LHCN-M2 (cell line): ENCODE measurements around the gene CTNNA2. TPM values are rescaled to one million over a fixed set of nuclear protein-coding genes. Genes with fewer than 3 reads are reported as not detected.

ENCODE experiments used
- DNase-seq: peaks from one replicate; pipeline ENCODE4 v3.0.0-alpha.2; 2012; ENCODE audit warnings: low read depth
- total RNA-seq: library from RNA; depleted of rRNA; stranded (reverse); fragments of >200 nt; gene quantifications from 2 replicates; pipeline ENCODE4 v1.2.3, GENCODE V29; 2014

The CTNNA2 gene
- total RNA-seq, 1 experiment from 2014 or later: 0.06 TPM

DNA sequence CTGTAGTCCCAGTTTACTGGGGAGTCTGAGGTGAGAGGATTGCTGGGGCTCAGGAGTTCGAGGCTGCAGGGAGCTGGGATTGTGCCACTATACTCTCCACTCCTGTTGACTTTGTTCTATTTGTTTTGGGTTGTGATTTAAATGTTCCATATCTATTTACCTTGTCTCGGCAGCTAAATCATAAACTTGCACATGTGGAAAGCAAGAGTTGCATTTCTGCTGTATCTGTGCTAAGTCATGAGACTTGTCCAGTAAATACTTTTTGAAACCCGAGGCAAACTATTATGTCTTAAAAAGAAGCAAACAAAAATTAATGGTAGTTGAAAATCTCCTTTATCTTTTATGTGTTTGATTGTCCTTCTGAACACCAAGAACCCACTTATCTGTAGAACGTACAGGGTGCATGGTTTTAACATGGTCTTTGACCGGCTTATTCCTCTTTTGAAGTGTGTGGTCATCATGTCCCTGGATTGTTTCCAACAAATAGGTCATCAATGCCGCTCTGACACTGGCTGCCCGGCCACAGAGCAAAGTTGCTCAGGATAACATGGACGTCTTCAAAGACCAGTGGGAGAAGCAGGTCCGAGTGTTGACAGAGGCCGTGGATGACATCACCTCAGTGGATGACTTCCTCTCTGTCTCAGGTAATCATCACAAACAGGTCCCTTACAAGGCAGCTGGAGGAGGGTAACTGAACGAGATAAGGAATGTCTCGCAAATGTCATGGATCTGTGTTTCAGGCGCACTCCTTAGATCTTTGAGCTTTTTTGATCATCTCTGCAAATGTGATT lies 1032.8 kb downstream of the CTNNA2 start:
- DNase-seq: no peak

DNA sequence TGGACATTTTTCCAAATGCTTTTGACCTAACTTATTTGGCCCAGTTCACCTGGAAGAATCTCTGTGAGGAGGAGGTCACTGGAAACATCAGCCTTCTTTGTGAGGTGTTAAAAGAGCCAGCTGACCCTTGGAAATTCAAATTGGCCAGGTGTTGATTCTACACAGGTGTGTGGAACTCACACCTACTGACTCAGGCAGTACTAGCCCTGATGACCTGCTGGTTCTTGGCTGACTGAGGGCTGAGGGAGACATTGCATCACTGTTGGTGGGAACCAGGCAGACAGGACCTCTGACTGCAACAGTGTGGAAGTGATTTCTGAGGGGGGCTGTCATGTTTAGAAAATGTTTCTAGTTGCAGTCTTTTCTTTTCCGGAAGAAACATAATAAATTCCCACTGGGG lies 1033.9 kb downstream of the CTNNA2 start:
- DNase-seq: no peak

DNA sequence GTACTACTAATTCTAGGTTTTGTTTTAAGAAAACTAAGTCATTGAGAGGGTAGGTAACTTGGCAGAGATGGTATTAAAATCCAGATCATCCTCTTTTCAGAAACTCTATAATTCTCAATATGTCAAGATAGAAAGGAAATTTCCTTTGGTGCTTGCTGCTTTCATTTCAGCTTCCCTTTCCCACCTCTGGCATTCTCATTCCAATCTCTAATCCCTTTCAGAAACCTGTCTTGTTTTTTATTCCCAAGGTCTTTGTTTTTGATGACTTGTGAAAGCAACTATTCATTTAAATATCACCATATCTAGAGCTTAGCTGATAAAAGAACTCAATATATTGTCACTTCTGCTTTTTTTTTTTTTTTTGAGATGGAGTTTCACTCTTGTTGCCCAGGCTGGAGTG lies 1034.5 kb downstream of the CTNNA2 start:
- DNase-seq: no peak

DNA sequence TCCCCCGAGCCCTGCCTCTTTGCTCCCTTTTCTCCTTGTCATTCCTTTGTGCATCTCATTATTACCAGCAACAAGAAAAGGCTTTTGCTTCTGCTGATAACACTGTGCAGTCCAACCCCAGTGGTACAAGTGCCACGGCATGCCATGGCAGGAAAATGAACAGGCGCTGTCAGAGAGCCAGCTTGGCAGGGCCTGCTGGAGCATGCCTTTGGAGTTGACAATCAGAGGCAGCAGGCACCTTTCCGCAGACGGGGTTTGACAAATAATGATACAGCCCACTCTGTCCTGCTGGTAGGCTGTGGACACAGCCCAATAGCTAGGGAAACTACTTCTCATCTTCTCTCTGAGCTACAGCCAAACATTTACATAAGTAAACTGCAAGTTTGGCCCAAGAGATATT lies 1035.6 kb downstream of the CTNNA2 start:
- no peak for DNase-seq

DNA sequence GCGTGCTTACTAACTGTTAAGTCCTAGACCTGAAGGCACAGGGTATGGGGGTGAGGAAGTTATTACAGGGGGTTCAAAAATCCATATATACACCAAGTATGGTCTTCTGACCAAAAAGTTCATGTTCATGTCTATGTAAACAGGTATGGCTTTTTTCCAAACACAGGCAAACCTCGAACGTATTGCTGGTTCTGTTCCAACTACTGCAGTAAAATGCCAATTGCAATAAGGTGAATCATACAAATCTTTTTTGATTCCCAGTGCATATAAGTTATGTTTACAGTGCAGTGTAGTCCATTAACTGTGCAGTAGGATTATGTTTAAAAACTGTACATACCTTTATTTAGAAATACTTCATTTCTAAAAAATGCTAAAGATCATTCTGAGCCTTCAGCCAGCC lies 1037.0 kb downstream of the CTNNA2 start:
- no peak for DNase-seq

DNA sequence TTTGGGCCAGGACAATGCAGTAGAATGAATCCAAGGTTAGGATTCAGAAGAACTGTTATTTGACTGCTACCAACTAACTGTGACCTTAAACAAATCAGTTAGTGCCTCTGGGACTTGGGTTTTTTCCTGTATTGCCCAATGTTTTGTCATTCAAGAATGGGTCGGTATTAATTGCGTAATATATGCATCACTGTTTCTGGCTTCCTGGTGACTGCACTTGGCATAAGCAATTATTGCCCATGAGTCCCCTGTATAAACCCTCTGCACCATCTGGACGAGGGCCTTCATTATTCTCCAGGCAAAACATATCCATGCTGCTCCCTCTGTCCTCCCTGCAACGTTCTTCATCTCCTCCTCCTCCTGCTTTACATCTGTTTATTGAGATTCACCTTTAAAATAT lies 1047.5 kb downstream of the CTNNA2 start:
- no peak for DNase-seq

DNA sequence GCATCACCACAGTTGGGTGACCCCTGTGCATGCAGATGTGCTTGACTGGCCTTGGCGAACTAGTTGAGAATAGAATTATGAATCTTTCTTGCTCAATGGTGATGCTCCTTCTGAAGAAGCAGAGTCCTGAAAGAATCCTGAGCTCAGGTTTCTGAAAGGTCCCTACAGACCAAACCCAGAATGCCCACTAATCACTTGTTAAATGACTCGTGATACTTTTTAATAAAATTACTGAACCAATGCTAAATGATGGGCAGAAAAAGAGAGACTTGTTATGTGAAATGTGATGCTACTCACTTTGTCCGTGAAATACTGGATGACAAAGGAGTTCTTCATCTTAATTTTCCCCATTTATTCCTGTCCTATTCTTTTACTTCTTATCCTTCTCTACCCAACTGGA lies 1055.2 kb downstream of the CTNNA2 start:
- DNase-seq: no peak

DNA sequence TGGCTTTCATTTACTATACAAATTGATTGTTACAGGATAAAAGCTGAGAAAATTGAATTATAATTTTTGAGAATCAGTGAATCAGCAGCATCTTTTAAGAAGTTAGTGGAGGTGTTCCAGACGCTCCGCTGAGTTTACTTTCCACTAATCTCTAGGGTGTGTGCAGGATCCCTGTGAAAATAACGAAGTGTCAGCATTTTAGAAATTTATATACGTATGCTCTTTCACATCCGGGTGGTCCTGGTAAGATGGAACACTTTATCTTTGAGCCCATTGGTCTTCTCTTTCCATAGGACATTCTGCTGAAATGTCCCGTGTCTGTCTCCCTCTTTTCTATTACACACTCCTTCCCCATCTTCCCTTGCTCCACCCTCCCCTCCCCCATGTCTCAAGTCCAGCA lies 1060.3 kb downstream of the CTNNA2 start:
- DNase-seq: no peak

DNA sequence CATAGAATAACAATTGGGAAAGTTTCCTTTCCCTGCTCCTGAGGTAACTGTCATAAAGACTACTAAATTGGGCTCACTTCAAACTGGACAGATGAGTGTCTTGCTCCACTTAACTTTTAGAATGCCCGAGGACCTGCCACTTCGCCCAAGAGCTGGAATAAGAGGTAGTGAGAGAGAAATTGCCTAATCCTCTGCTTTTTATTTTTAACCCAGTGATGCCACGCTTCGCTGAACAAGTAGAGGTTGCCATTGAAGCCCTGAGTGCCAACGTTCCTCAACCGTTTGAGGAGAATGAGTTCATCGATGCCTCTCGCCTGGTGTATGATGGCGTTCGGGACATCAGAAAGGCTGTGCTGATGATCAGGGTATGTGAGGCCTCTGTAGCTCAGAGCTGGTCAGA lies 1061.1 kb downstream of the CTNNA2 start:
- DNase-seq: no peak

DNA sequence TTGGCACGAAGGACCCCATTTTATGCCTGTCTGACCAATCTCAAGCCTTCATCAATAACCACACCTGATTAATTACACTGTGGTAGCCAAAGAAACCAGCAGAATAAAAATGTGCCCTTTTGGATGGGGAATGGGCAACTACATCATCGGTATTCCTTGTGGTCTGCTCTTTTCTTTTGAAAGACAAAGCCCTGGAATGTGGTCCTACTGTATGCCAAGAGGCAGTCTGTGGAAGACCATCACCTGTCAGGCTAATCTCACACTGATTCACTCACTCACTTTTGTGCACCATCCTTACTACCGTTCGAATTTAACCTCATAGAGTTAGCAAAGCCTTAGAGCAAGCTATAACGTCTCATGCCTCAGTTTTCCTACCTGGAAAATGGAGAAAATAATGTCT lies 1066.9 kb downstream of the CTNNA2 start:
- no peak for DNase-seq

DNA sequence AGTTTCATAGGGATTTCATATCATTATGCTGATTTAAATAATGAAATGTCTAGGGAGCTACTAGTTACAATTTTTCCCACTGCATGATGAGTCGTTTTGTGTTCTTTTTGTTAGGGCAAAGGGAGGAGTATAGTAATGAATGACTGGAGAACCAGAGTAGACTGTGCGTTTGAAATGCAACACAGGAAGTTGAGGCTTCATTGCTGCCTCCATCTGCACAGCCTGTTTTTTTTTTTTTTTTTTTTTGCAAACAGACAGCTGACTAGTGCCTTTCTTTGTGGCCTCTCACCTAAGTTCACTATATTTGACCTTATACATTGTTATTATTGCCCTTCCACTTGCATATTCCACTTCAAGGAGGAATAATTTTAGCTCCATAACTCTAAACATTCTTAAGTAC lies 1078.4 kb downstream of the CTNNA2 start:
- DNase-seq: no peak

DNA sequence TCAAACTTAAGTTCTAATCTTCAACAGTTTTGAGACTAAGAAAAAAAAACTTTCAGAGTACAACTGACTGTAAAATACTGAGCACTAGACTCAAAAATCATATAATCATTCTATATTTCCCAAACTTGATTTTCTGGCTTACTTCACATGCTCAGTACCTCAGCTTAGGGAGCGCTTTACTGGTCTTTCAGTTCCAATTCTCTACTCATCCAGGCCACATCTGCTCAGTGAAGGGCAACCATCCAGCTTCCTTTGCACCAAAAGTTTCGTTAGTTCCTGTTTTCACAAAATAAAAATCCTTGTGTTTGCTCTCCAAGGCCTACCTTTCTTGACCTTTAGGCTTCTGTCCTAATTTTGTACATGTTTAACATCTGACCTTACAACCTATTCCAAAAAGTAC lies 1079.3 kb downstream of the CTNNA2 start:
- no peak for DNase-seq

DNA sequence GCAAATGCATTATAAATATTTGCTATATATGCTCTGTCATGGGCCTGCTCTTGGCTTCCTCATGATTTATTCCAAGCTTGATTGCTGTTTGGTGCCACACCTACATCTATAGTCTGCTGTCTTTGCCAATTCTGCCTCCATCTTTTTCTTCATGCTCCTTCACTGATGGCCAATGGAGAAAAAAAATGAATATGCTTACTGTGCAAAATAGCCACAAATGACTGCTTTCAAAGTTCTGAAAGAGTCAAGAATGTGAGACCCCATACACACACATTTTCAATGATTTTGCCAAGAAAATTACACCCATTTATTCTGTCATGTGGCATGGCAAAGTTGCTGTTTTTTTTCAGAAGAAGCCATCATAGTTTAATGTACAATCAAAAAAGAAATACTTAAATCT lies 1097.3 kb downstream of the CTNNA2 start:
- DNase-seq: no peak

DNA sequence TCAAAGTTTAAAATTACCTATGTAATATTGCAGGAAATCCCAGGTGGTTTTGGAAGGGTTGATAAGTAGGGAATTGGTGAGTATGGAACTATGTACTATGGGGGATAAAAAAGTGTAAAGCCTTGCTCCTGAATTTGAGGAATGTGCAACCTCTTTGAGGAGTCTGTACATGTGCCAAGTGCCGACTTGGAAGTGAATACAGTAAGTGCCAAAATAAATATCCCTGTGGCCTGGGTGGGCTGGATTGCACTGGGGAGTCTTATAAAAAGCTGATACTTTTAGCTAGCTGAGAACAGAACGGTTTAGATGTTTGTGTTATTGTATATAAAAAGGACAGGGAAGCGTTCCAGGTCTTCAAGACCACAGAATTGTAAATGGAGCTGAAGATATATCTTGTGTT lies 1108.8 kb downstream of the CTNNA2 start:
- no peak for DNase-seq

DNA sequence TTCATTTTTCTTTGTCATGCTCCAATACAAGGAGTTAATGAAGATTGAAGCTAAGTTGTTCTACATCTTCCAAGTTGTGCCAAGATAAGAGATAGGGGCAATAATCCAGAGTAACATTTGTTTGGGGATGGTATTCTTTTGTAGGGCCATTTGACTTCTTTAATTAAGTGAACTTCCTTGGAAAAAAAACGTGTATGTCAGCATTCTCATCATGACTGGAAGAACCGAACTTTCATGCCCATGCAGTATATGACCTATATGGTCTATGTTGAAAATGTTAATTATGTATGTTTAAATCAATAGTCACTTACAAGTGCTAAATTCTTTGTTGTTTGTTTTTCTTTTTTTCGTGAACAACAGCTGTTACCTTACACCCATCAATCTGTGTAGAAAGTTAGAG lies 1111.2 kb downstream of the CTNNA2 start:
- no peak for DNase-seq

DNA sequence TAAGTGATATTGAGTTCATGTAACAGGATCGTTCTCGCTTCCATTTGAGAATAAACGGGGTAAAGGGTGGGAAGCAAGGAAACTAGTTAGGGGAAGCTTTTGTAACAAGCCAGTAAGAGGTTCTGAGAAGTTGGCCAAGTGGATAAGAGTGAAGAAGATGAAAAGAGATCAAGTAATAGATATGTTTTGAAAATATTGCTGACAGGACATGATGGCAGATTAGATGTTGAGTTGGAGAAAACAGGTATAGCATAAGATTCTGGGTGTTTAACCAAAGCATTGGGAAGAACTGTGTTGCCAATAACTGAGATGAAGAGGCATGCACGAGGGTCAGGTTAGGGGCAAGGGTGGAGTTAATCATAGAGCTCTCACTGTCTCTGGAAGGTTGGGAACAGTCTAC lies 1121.7 kb downstream of the CTNNA2 start:
- no peak for DNase-seq

DNA sequence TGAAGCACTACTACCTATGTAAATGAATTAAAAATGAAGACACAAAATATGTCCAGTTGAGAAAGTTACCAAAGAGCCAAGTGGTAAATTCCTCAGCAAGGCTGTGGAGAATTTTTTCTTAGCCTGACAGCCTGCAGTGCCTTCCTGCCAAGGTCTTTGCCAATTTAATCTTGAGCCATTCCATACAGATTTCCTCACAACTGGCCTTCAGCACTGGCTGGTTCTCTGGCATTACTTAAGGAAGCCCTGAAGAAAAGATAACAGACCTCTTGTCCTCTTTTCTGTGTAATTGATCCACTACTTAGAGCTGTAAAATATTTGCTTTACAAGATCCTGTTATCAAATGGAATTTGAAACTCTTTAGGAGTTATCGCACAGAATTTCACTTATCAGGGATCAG lies 1125.9 kb downstream of the CTNNA2 start:
- DNase-seq: no peak

DNA sequence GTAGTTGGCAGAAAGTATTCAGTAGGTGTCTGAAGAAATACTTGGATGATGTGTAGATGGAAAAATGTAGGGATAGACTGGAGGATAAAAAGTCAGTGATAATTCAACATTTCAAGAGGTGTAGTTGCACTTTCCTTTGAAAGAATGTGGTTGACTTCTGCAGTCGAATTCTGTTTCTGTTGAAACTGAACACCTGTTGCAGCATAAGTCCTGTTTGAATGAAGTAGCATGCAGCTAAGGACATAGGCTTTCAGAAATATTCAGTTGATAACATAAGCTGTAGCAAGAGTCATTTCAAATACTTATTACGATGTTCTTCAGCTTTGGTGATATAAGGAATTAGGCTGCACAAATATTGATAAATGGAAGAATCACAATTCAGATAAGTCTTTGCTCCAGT lies 1129.6 kb downstream of the CTNNA2 start:
- DNase-seq: no peak

DNA sequence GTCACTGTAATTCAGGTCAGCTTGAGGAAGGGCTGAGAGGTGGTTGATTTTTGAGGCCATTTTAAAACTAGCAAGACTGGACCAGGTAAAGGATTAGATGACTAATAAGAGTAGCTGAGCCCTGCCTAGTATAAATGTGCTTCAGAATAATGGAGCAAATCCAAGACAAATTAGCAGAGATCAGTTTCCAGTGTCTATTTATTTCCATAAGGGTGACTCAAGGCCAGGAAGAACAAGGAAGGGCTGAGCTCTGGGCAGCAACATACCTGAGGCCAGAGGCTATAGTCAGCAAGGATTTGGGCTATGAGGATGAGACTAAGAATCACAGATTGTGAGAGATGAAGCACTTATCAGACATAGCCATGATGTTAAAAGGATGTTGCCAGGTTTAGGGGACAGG lies 1130.7 kb downstream of the CTNNA2 start:
- DNase-seq: no peak

DNA sequence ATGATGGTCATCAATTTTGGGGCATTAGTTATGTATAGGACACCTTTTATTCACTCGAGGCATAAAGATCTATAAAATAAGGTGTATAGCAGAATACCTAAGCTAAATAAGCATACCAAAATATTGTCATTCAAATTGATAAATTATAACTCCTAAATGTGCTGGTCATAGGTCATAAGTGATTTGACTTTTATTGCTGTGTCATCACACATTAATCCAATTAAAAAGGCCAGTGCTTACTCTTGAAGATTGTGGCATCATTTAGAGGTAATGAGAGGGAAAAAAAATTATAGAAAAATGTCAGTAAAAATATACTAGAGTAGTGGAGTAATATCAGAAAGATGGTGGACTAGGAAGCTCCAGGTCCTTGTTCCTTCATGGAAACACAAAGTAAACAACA lies 1138.6 kb downstream of the CTNNA2 start:
- no peak for DNase-seq

DNA sequence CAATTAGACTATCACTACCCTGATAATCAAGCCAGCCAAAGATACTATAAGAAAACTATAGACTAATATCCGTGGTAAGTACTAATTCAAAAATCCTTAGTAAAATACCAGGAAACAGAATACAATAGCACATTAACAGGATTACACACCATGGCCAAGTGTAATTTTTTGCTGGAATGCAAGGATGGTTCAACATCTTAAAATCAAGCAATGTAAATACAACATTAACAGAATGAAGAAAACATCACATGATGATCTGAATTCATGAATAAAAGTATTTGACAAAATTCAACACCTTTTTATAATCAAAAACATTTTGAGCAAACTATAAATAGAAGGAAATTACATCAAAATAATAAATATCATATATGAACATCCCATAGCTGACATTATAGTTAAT lies 1142.4 kb downstream of the CTNNA2 start:
- no peak for DNase-seq

DNA sequence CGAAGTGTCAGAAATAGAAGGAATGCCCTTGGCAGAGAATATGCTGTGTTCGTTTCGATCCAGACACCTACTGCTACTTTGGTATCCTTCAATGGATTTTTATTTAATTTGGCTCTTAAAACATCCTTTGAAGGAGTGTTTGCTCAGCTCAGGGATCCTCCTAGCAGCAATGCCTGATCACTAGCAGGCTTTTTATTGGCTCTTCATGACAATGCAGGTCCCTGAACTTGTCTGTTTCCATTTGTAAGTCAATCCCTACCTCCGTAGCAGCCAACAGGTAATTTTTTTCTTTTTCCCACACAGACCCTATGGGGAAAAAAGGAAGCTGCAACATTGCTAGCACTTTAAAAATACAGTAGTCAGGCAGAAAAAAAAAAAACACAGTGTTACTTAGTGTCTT lies 1157.9 kb downstream of the CTNNA2 start:
- DNase-seq: no peak

DNA sequence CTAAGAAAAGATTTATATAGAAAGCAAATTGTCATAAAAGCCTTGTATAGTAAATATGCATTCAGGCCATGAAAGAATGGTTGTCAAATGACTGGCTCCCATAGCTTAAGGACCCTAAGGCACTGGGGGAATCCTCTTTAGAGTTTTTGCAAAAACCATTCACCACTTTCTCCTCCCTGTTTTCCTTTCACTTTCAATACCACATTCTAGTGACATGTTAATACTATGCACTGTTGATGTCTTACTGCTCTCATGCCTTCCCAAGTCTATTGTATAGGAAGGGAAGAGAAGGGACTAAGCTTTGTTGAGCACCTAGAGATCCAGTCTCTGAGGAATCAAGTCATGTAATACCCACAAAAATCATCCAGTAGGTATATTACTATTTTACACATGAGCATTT lies 1174.7 kb downstream of the CTNNA2 start:
- no peak for DNase-seq

DNA sequence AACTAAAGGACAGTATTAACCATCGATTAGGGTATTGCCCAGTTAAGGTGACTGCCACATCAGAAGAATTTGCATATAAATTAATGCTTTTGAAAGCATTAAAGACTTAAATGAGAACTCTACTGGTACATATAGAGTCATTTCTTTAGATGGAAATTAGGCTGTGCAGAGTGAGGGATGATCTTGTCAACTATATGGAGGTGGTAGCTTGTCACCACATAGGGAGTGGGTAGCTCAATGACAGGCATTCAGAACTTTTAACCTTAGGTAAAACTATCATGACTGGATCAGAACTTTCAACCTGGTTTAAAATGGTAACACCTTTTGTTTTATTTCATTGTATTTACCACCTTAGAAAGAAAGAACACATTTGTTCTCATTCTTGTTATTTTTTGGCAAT lies 1176.3 kb downstream of the CTNNA2 start:
- DNase-seq: no peak
